ENCODE measurements around the gene TAP2.
"Not testable (repeated sequence)": the region's sequence is repeated elsewhere in the genome, so short reads cannot be mapped to it uniquely, and the experiment has no call there.

TAP2 gene

GRCh38 chr6:32838114-32838958 is at the start of gene TAP2:
Gene TAP2, minus strand, starts transcription at chr6:32838739. Its CDS starts 506 bp downstream, at chr6:32838233.
- peak; percentile 98 for DNase-seq

- DNase-seq = no peak
Observed at GRCh38 chr6:32887616-32888015, 49.1 kb upstream of the TAP2 start.

GRCh38 chr6:32886681-32887383 is 48.3 kb upstream of the TAP2 start:
- no peak for DNase-seq

GRCh38 chr6:32885698-32886286 is 47.3 kb upstream of the TAP2 start:
- DNase-seq = peak; percentile 80

- no peak for DNase-seq
Observed at GRCh38 chr6:32883789-32884188, 45.2 kb upstream of the TAP2 start.

GRCh38 chr6:32882879-32883250 is 44.3 kb upstream of the TAP2 start:
- no peak for DNase-seq

- DNase-seq = not testable (repeated sequence)
Observed at GRCh38 chr6:32880962-32881361, 42.4 kb upstream of the TAP2 start.

GRCh38 chr6:32879691-32880090 is 41.2 kb upstream of the TAP2 start:
- DNase-seq = no peak

- no peak for DNase-seq
Observed at GRCh38 chr6:32876603-32877002, 38.1 kb upstream of the TAP2 start.

- DNase-seq = not testable (repeated sequence)
Observed at GRCh38 chr6:32873947-32874346, 35.4 kb upstream of the TAP2 start.

GRCh38 chr6:32868257-32868788 is 29.8 kb upstream of the TAP2 start:
- DNase-seq = peak; percentile 89

GRCh38 chr6:32867554-32868256 is 29.2 kb upstream of the TAP2 start:
- DNase-seq = no peak

GRCh38 chr6:32867022-32867477 is 28.5 kb upstream of the TAP2 start:
- peak; percentile 39 for DNase-seq

GRCh38 chr6:32865724-32866443 is 27.3 kb upstream of the TAP2 start:
- no peak for DNase-seq

- no peak for DNase-seq
Observed at GRCh38 chr6:32862725-32863124, 24.2 kb upstream of the TAP2 start.

GRCh38 chr6:32860674-32861073 is 22.1 kb upstream of the TAP2 start:
- no peak for DNase-seq

GRCh38 chr6:32858194-32858593 is 19.7 kb upstream of the TAP2 start:
- DNase-seq = no peak

- DNase-seq = no peak
Observed at GRCh38 chr6:32857156-32857891, 18.8 kb upstream of the TAP2 start.

- no peak for DNase-seq
Observed at GRCh38 chr6:32855467-32856174, 17.1 kb upstream of the TAP2 start.

- peak; percentile 74 for DNase-seq
Observed at GRCh38 chr6:32854376-32855178, 16.0 kb upstream of the TAP2 start.

Data from CD4-positive, alpha-beta T cell treated with Interleukin-21 for 1 hour (primary cell).